Nasal cavity respiratory epithelium epithelial cell of viscerocranial mucosa (primary cell): ENCODE results near the gene ZNF208. TPM values are rescaled to one million over a fixed set of nuclear protein-coding genes. Genes with fewer than 3 reads are reported as not detected.

Experiments used
- total RNA-seq: library from RNA; depleted of rRNA; stranded (reverse); fragments of >200 nt; gene quantifications from 2 replicates; pipeline ENCODE4 v1.2.3, GENCODE V29; 2014

The ZNF208 gene
- total RNA-seq, result 1.1 and 1.4 TPM in 2 replicates

GRCh38 chr19:22010437-22011143, at the start of gene ZNF208:
ZNF208 (minus strand) TSS chr19:22010943; CDS start chr19:22010794, 149 bp downstream.

Other genes with a start within 250 kb of the ZNF208 start
- gene ZNF100, start 243.4 kb downstream of the ZNF208 start, total RNA-seq, result 1.0 and 4.2 TPM in 2 replicates
- gene ZNF43, start 174.8 kb downstream of the ZNF208 start, total RNA-seq, result 1.0 and 3.5 TPM in 2 replicates
- 0.34 and 0.78 TPM in 2 replicates for gene ZNF257, start 41.5 kb upstream of the ZNF208 start, total RNA-seq
- gene ZNF676, start 186.0 kb upstream of the ZNF208 start, total RNA-seq, result 0.34 and 0.36 TPM in 2 replicates